ENCODE data around the gene RBPJL.
"Not testable (repeated sequence)": the region's sequence is repeated elsewhere in the genome, so short reads cannot be mapped to it uniquely, and the experiment has no call there.

RBPJL gene

GRCh38 chr20:45347936-45348778 is 41.5 kb downstream of the RBPJL start, which contains the start of gene SDC4:
SDC4 (minus strand) TSS chr20:45348424; CDS start chr20:45348384, 40 bp downstream.
- peaks cover 4% of the 10 kb centered on the region; the same call in 1 of the 2 replicates for H3K79me2 ChIP-seq (ENCODE audit: low read length)
- H3K36me3 ChIP-seq (replicated peaks; ENCODE audit: insufficient read depth, low read length) = no peaks in the 10 kb centered on the region
- no peaks in the 10 kb centered on the region for H3K9me2 ChIP-seq (replicated peaks; ENCODE audit: insufficient read depth, low read length)
- no peaks in the 10 kb centered on the region for H3K9me3 ChIP-seq (replicated peaks; ENCODE audit: insufficient read depth, low read length)
- H3K27me3 ChIP-seq (replicated peaks; ENCODE audit: insufficient read depth, low read length) = peaks cover 8% of the 10 kb centered on the region; the same call in 1 of the 2 replicates
- peak within 1 kb of the TSS; percentile 100 for H3K4me2 ChIP-seq (ENCODE audit: low read depth, low read length)
- 0 out of 2 replicates have a peak, but pooled peaks cover 7% of the 10 kb centered on the region for H3K4me1 ChIP-seq (ENCODE audit: low read length)
- TF ChIP-seq CTCF (IDR thresholded peaks at IDR 0.05; ENCODE audit: low read length) (no peak), EZH2 (optimal IDR thresholded peaks at IDR 0.05; ENCODE audit: low read depth, low read length) (no peak), EZH2phosphoT487 (IDR thresholded peaks at IDR 0.05; ENCODE audit: low read length) (no peak)
- H3K9ac ChIP-seq (ENCODE audit: low read length) = peak within 1 kb of the TSS; percentile 67
- peak within 1 kb of the TSS; percentile 95 for H2AFZ ChIP-seq (ENCODE audit: low read length)
- no peaks in the 10 kb centered on the region for H4K20me1 ChIP-seq (ENCODE audit: insufficient read depth, low read length)
- peak; percentile 49 for DNase-seq
- peak within 1 kb of the TSS; percentile 72 for H3K4me3 ChIP-seq (ENCODE audit: low read length)
- H3K27ac ChIP-seq (ENCODE audit: low read length) = no peak within 1 kb of the TSS
- H3F3A ChIP-seq (ENCODE audit: insufficient read depth, low read length) = no peaks in the 10 kb centered on the region

- TF ChIP-seq EZH2 (optimal IDR thresholded peaks at IDR 0.05; ENCODE audit: low read depth, low read length) = no peak
- no peak for TF ChIP-seq CTCF (IDR thresholded peaks at IDR 0.05; ENCODE audit: low read length)
- peaks cover 8% of the 10 kb centered on the region; the same call in 1 of the 2 replicates for H3K27me3 ChIP-seq (replicated peaks; ENCODE audit: insufficient read depth, low read length)
These were observed 43.6 kb downstream of the RBPJL start for GRCh38 chr20:45350217-45350616.

DNA sequence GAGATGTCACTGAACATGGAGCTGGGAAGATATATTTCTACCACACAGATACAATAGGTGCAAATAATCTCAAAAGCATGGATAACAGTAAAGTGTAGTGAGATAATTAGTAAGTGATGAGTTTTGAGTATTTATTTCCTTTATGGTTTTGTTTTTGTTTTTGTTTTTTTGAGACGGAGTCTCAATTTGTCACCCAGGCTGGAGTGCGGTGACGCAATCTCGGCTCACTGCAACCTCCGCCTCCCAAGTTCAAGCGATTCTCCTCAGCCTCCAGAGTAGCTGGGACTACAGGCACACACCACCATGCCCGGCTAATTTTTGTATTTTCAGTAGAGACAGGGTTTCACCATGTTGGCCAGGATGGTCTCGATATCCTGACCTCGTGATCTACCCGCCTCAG is 44.2 kb downstream of the RBPJL start:
- H3K4me1 ChIP-seq (ENCODE audit: low read length) = peaks cover 12% of the 10 kb centered on the region
- not testable (repeated sequence) for H3K27me3 ChIP-seq (replicated peaks; ENCODE audit: insufficient read depth, low read length); H3K9me3 ChIP-seq (replicated peaks; ENCODE audit: insufficient read depth, low read length); H3K79me2 ChIP-seq (ENCODE audit: low read length); DNase-seq; H3K4me3 ChIP-seq (ENCODE audit: low read length); H3K9me2 ChIP-seq (replicated peaks; ENCODE audit: insufficient read depth, low read length); H3K36me3 ChIP-seq (replicated peaks; ENCODE audit: insufficient read depth, low read length); H3K27ac ChIP-seq (ENCODE audit: low read length); H4K20me1 ChIP-seq (ENCODE audit: insufficient read depth, low read length); H3F3A ChIP-seq (ENCODE audit: insufficient read depth, low read length); H3K4me2 ChIP-seq (ENCODE audit: low read depth, low read length); H3K9ac ChIP-seq (ENCODE audit: low read length); H2AFZ ChIP-seq (ENCODE audit: low read length)

More at GRCh38 chr20:45350217-45350616, 43.6 kb downstream of the RBPJL start:
- H3K9me3 ChIP-seq (replicated peaks; ENCODE audit: insufficient read depth, low read length) = no peaks in the 10 kb centered on the region
- no peak overlapping the region for H2AFZ ChIP-seq (ENCODE audit: low read length)
- no peak for DNase-seq
- H3K9ac ChIP-seq (ENCODE audit: low read length) = no peak overlapping the region
- H3K4me2 ChIP-seq (ENCODE audit: low read depth, low read length) = no peak overlapping the region
- no peaks in the 10 kb centered on the region for H3F3A ChIP-seq (ENCODE audit: insufficient read depth, low read length)
- H3K27ac ChIP-seq (ENCODE audit: low read length) = no peak overlapping the region
- no peaks in the 10 kb centered on the region for H3K9me2 ChIP-seq (replicated peaks; ENCODE audit: insufficient read depth, low read length)
- no peak overlapping the region for H3K4me3 ChIP-seq (ENCODE audit: low read length)
- no peaks in the 10 kb centered on the region for H3K36me3 ChIP-seq (replicated peaks; ENCODE audit: insufficient read depth, low read length)
- H3K4me1 ChIP-seq (ENCODE audit: low read length) = 0 out of 2 replicates have a peak, but pooled peaks cover 7% of the 10 kb centered on the region
- H3K79me2 ChIP-seq (ENCODE audit: low read length) = no peaks in the 10 kb centered on the region
- H4K20me1 ChIP-seq (ENCODE audit: insufficient read depth, low read length) = no peaks in the 10 kb centered on the region

DNA sequence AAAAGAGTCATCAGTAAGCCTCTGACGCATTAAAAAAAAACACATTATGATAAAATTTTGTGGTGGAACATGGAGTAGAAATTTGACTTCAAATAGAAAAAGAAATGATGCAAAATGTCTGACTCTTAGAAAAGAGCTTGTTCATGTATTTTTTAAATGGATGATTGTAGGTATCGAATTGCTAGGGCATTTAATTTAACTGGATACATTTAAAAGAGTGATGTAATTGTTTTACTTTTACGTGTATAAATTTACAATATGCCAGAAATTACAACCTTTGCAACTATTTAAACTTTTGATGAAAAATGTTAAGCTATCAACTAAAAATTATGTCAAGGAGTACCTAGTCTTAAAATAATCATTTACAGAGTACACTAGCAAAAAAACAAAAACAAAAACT is 46.1 kb downstream of the RBPJL start:
- no peak overlapping the region for H3K27ac ChIP-seq (ENCODE audit: low read length)
- DNase-seq = no peak
- TF ChIP-seq EZH2phosphoT487 (IDR thresholded peaks at IDR 0.05; ENCODE audit: low read length) (no peak), CTCF (IDR thresholded peaks at IDR 0.05; ENCODE audit: low read length) (no peak)

More for the DNA sequence above, 46.1 kb downstream of the RBPJL start:
- Histone ChIP-seq H2AFZ (ENCODE audit: low read length) (no peak overlapping the region), H3K36me3 (replicated peaks; ENCODE audit: insufficient read depth, low read length) (no peaks in the 10 kb centered on the region), H3K9me3 (replicated peaks; ENCODE audit: insufficient read depth, low read length) (no peaks in the 10 kb centered on the region), H4K20me1 (ENCODE audit: insufficient read depth, low read length) (no peaks in the 10 kb centered on the region), H3K4me1 (ENCODE audit: low read length) (peaks cover 17% of the 10 kb centered on the region), H3K9me2 (replicated peaks; ENCODE audit: insufficient read depth, low read length) (no peaks in the 10 kb centered on the region), H3K9ac (ENCODE audit: low read length) (no peak overlapping the region), H3K79me2 (ENCODE audit: low read length) (no peaks in the 10 kb centered on the region), H3K4me3 (ENCODE audit: low read length) (no peak overlapping the region), H3K4me2 (ENCODE audit: low read depth, low read length) (no peak overlapping the region), H3F3A (ENCODE audit: insufficient read depth, low read length) (peaks cover 3% of the 10 kb centered on the region; the same call in 1 of the 2 replicates), H3K27me3 (replicated peaks; ENCODE audit: insufficient read depth, low read length) (no peaks in the 10 kb centered on the region)

All from MM.1S (cell line).